Transverse colon (tissue), 4 donors: ENCODE measurements around the gene SLC35F3.
"Not testable (repeated sequence)": the region's sequence is repeated elsewhere in the genome, so short reads cannot be mapped to it uniquely, and the experiment has no call there.

Experiments
- CTCF ChIP-seq, 5 experiments: fragments of 200-600 bp in 3 of 5; fragments of 450-650 bp in 2 of 5; sonication (generic) in 3 of 5; IDR thresholded peaks; 1 replicate in 2 of 5; 2 replicates in 3 of 5; pipeline ENCODE4 v1.5.1; 2016 to 2017; ENCODE audit warnings: antibody characterized with exemption in 5 of 5, inconsistent platforms in 3 of 5, mild to moderate bottlenecking in 2 of 5, moderate library complexity in 1 of 5
- EP300 ChIP-seq: sonication (generic); formaldehyde crosslinking; IDR thresholded peaks from one replicate; pipeline ENCODE4 v1.6.1; 2017; ENCODE audit warnings: antibody characterized with exemption, low read depth
- POLR2A ChIP-seq: fragments of 450-650 bp; IDR thresholded peaks from one replicate; pipeline ENCODE4 v1.6.1; 2016; ENCODE audit warnings: antibody characterized with exemption, mild to moderate bottlenecking, moderate library complexity
- POLR2AphosphoS5 ChIP-seq, 3 donors: sonication (generic); formaldehyde crosslinking; IDR thresholded peaks; one replicate each; pipeline ENCODE4 v1.6.1; 2016; ENCODE audit warnings: antibody characterized with exemption in 3 of 3

- not testable (repeated sequence) for TF ChIP-seq CTCF (IDR thresholded peaks at IDR 0.05); POLR2A; EP300; POLR2AphosphoS5 (IDR thresholded peaks at IDR 0.05)
These were observed 397.2 kb downstream of the SLC35F3 start for GRCh38 chr1:234301663-234302062.
